ENCODE measurements around the gene HOXD12. TPM values are rescaled to one million over a fixed set of nuclear protein-coding genes. Genes with fewer than 3 reads are reported as not detected.
A peak's percentile ranks its signal among the peaks of the same experiment; 100 is the strongest.

The HOXD12 gene
- total RNA-seq, 4 donors from 2014 or later, result not detected

DNA sequence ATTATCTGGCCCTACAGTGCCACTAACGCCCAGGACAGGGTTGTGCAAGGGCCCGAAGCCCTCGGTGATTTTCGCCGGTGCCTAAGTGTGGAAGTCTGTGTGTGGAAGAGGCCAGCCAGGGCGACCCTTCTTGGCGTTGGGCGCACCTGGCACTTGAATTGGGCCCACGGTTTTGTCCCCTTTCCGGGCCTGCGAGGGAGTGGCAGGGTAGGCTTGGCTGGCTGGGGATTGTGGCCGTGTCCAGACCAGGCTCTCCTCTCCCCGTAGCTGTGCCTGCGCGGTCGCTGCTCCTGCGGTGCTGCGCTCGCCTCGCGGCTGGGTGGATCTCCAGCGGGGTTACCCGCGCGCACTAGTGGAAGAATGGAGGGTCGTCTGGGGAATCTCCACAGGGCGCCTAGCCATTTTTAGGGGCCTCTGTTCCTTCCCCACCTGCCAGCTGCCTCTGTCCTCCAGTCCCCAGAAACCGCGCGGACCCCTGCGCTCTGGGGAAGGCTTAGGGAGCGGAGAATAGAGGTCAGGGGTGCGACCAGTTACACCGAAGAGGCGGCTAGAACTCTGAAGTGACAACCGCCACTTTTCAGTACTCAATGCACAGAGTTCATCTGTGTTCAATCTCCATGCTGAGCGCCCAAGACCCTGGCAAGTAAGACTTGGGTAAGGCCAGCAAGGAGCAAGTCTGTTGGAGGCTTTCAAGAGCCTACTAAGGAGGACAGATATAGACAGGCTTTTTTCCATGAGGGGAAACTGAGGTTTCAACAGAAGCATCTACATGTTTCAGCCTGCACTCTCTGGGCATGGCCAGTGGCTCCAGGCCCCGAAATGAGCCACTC lies 31.8 kb upstream of the HOXD12 start:
- peak overlapping the region in 1 of 2 donors; percentile 37 for H3K4me3 ChIP-seq
- H3K27ac ChIP-seq, result no peak overlapping the region
- H3K4me1 ChIP-seq, result peaks cover 0 to 31% (median 14%) of the 10 kb centered on the region in 3 donors
- H3K27me3 ChIP-seq, result peaks cover 94% of the 10 kb centered on the region
- ATAC-seq, result peak; percentile 24
- TF ChIP-seq EP300 (IDR thresholded peaks at IDR 0.05), result no peak
- no peak for TF ChIP-seq POLR2A (IDR thresholded peaks at IDR 0.05)
- TF ChIP-seq, protein P1, sequence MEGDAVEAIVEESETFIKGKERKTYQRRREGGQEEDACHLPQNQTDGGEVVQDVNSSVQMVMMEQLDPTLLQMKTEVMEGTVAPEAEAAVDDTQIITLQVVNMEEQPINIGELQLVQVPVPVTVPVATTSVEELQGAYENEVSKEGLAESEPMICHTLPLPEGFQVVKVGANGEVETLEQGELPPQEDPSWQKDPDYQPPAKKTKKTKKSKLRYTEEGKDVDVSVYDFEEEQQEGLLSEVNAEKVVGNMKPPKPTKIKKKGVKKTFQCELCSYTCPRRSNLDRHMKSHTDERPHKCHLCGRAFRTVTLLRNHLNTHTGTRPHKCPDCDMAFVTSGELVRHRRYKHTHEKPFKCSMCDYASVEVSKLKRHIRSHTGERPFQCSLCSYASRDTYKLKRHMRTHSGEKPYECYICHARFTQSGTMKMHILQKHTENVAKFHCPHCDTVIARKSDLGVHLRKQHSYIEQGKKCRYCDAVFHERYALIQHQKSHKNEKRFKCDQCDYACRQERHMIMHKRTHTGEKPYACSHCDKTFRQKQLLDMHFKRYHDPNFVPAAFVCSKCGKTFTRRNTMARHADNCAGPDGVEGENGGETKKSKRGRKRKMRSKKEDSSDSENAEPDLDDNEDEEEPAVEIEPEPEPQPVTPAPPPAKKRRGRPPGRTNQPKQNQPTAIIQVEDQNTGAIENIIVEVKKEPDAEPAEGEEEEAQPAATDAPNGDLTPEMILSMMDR (IDR thresholded peaks at IDR 0.05), result no peak
- WGBS, 2 donors (ENCODE audit: low coverage in 1 of 2), result 0 to 4% methylated on average over 2 to 5 of the region's 38 CpGs
- H3K9me3 ChIP-seq, result no peaks in the 10 kb centered on the region
- no peaks in the 10 kb centered on the region for H3K36me3 ChIP-seq

DNA sequence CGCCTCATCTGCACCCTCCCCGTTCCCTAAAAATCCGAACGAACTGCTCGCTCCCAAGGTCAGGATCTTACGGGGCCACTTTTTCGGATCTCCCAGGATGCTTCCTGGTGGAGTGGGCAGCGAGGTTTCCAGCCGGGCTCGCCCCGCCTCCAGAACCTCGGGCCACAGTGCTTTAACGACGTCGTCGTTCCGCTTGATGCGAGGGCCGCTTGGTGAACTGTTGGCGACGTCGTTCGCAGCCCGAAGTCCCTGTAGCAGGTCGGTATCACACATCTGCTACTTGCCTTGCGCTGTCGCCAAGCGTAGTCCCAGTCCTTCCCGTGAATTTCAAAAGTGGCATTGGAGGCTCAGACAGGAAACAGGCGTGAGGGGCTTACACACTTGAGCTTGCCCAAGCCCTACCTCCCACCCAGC lies 31.2 kb upstream of the HOXD12 start:
- WGBS, 2 donors (ENCODE audit: low coverage in 1 of 2), result 0% methylated on average over 8 of the region's 30 CpGs; no CpG with 5 or more reads in 1 of the 2 donors
- H3K27ac ChIP-seq, result no peak overlapping the region
- no peak for ATAC-seq
- peaks cover 94% of the 10 kb centered on the region for H3K27me3 ChIP-seq
- no peak overlapping the region for H3K4me3 ChIP-seq
- H3K36me3 ChIP-seq, result no peaks in the 10 kb centered on the region
- H3K9me3 ChIP-seq, result no peaks in the 10 kb centered on the region
- peaks cover 0 to 35% (median 14%) of the 10 kb centered on the region in 3 donors for H3K4me1 ChIP-seq
- TF ChIP-seq POLR2A (IDR thresholded peaks at IDR 0.05) (no peak), POLR2AphosphoS5 (IDR thresholded peaks at IDR 0.05) (no peak), EP300 (IDR thresholded peaks at IDR 0.05) (no peak)
- TF ChIP-seq, protein P1 (IDR thresholded peaks at IDR 0.05), result no peak

DNA sequence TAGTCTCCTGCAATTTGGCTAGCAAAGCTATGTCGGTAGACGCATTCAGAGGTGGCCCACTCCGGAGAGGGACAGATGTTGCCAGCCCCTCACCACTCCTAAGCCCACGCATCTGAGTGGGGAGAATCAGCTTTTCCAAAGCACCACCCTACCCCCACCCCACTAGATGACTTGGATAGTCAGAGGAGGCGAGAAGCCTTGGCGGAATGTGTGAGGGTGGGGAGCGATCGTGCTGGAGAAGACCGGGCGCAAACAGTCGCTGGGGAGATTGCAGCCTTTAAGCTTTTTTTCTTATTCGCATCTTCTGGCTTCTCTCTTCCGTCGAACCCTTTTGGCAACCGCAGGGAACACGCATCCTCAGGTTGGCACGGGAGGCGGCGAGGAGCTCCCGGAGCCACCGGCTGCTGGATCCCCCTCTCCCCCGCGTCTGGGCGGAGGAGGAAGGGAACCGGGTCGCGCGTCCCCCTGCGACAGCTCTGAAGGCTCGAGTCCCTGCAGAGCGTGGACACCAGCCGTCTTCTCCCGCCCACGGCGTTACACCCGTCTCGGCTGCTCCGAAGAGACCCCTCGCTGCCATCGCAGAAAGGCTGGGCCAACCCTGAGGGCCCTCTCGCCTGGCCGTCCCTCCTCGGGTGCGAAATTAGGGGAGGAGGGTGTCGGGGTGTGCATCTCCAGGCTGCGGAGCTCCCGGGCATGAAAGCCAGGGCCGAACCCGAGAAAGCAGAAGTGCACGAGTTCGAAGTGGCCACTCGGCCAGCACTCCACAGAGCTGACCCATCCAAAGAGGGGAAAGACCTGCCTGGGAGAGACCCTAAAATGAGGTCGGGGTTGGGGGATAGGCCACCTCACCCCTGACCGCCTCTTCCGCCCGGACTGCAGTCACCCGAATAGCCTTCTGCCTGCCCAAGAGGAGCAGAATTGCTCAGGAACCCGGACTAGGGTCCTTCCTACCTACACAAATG lies 28.0 kb upstream of the HOXD12 start:
- Histone ChIP-seq H3K27ac (no peak overlapping the region), H3K9me3 (peaks cover 0 to 12% (median 0%) of the 10 kb centered on the region in 3 donors), H3K4me1 (peaks cover 0 to 35% (median 14%) of the 10 kb centered on the region in 3 donors), H3K4me3 (no peak overlapping the region), H3K27me3 (peaks cover 100% of the 10 kb centered on the region), H3K36me3 (no peaks in the 10 kb centered on the region)
- no peak for TF ChIP-seq POLR2AphosphoS5 (IDR thresholded peaks at IDR 0.05)
- no peak for TF ChIP-seq POLR2A (IDR thresholded peaks at IDR 0.05)
- TF ChIP-seq, protein P1 (IDR thresholded peaks at IDR 0.05), result no peak
- no peak for TF ChIP-seq EP300 (IDR thresholded peaks at IDR 0.05)
- whole genome bisulfite sequencing, 2 donors (ENCODE audit: low coverage in 1 of 2), result 8% methylated on average over 4 to 15 of the region's 58 CpGs
- no peak for ATAC-seq

DNA sequence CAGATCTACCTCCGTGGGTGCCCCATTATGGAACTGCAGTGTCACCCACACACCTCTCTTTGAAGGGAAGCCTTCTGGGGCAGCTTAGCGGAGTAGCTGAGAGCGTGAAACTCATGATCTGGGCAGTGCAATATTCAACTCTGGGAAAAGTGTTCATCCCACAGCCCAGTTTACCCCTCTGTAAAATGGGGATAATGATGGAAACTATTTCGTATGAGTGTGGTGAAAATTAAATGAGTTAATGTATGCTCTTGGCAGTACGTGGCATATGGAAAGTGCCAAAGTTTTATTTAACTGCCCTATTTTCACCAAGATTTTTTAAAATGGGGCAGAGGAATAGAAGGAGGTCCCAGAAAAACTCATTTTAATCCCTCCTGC lies 27.3 kb upstream of the HOXD12 start:
- no peak overlapping the region for H3K27ac ChIP-seq
- H3K27me3 ChIP-seq, result peaks cover 100% of the 10 kb centered on the region
- no peaks in the 10 kb centered on the region for H3K36me3 ChIP-seq
- H3K4me3 ChIP-seq, result no peak overlapping the region
- H3K4me1 ChIP-seq, result peaks cover 0 to 29% (median 12%) of the 10 kb centered on the region in 3 donors
- ATAC-seq, result no peak
- 8 to 21% methylated on average over 2 of the region's 5 CpGs for WGBS, 2 donors (ENCODE audit: low coverage in 1 of 2)
- peaks cover 0 to 14% (median 0%) of the 10 kb centered on the region in 3 donors for H3K9me3 ChIP-seq
- no peak for TF ChIP-seq POLR2A (IDR thresholded peaks at IDR 0.05)
- no peak for TF ChIP-seq EP300 (IDR thresholded peaks at IDR 0.05)
- TF ChIP-seq, protein P1 (IDR thresholded peaks at IDR 0.05), result no peak
- TF ChIP-seq POLR2AphosphoS5 (IDR thresholded peaks at IDR 0.05), result no peak

Data from gastroesophageal sphincter (tissue), 4 donors.